Fibroblast of gingiva (primary cell): ENCODE results near the gene CFI.

ENCODE experiments used
- DNase-seq: peaks from one replicate; pipeline ENCODE4 v3.0.0-alpha.2; 2011; ENCODE audit warnings: low read depth

The CFI gene

GRCh38 chr4:109730619-109731545 is 70.9 kb downstream of the CFI start:
- no peak for DNase-seq

- DNase-seq: peak; percentile 61
Observed at GRCh38 chr4:109729718-109730618, 71.8 kb downstream of the CFI start, which contains the start of gene PLA2G12A. Gene PLA2G12A, minus strand, starts transcription at chr4:109730070. Its CDS starts 261 bp downstream, at chr4:109729809.

GRCh38 chr4:109729117-109729717 is 72.6 kb downstream of the CFI start:
- no peak for DNase-seq

- no peak for DNase-seq
Observed at GRCh38 chr4:109728385-109728784, 73.4 kb downstream of the CFI start.

GRCh38 chr4:109723110-109723509 is 78.7 kb downstream of the CFI start:
- DNase-seq: no peak

- no peak for DNase-seq
Observed at GRCh38 chr4:109722357-109722756, 79.4 kb downstream of the CFI start.

- DNase-seq: no peak
Observed at GRCh38 chr4:109721033-109721432, 80.8 kb downstream of the CFI start.

GRCh38 chr4:109719604-109720003 is 82.2 kb downstream of the CFI start:
- DNase-seq: no peak

- no peak for DNase-seq
Observed at GRCh38 chr4:109718759-109719158, 83.0 kb downstream of the CFI start.

- no peak for DNase-seq
Observed at GRCh38 chr4:109713500-109713899, 88.3 kb downstream of the CFI start.

GRCh38 chr4:109708990-109709389 is 92.8 kb downstream of the CFI start:
- no peak for DNase-seq

GRCh38 chr4:109708435-109708834 is 93.4 kb downstream of the CFI start:
- DNase-seq: no peak

GRCh38 chr4:109703664-109704361 is 98.0 kb downstream of the CFI start:
- DNase-seq: peak; percentile 6

GRCh38 chr4:109702950-109703663 is 98.7 kb downstream of the CFI start, which contains the start of gene CASP6:
Gene CASP6, minus strand, starts transcription at chr4:109703445. Its CDS starts 50 bp downstream, at chr4:109703395.
- DNase-seq: peak; percentile 70

GRCh38 chr4:109701566-109702410 is 100.0 kb downstream of the CFI start:
- DNase-seq: no peak

GRCh38 chr4:109699553-109700225 is 102.1 kb downstream of the CFI start:
- DNase-seq: no peak

- DNase-seq: no peak
Observed at GRCh38 chr4:109698656-109699055, 103.1 kb downstream of the CFI start.

- no peak for DNase-seq
Observed at GRCh38 chr4:109691411-109691920, 110.3 kb downstream of the CFI start.
